OCI-LY1 (cell line): ENCODE measurements around the gene KCNJ9.

Source experiments
- EZH2 ChIP-seq: fragments of 200-600 bp; sonication (generic), shearing (Covaris generic); IDR thresholded peaks from 2 replicates; pipeline ENCODE4 v1.8.0; 2017; ENCODE audit warnings: borderline replicate concordance, mixed run types, mild to moderate bottlenecking, antibody characterized with exemption, low read length, moderate library complexity, mixed read lengths
- TF ChIP-seq, protein P1 (sequence below): fragments of 200-600 bp; sonication (generic), shearing (Covaris generic); IDR thresholded peaks from 2 replicates; pipeline ENCODE4 v1.5.1; 2017; ENCODE audit warnings: mild to moderate bottlenecking, antibody characterized with exemption, low read length, moderate library complexity, mixed read lengths

DNA sequence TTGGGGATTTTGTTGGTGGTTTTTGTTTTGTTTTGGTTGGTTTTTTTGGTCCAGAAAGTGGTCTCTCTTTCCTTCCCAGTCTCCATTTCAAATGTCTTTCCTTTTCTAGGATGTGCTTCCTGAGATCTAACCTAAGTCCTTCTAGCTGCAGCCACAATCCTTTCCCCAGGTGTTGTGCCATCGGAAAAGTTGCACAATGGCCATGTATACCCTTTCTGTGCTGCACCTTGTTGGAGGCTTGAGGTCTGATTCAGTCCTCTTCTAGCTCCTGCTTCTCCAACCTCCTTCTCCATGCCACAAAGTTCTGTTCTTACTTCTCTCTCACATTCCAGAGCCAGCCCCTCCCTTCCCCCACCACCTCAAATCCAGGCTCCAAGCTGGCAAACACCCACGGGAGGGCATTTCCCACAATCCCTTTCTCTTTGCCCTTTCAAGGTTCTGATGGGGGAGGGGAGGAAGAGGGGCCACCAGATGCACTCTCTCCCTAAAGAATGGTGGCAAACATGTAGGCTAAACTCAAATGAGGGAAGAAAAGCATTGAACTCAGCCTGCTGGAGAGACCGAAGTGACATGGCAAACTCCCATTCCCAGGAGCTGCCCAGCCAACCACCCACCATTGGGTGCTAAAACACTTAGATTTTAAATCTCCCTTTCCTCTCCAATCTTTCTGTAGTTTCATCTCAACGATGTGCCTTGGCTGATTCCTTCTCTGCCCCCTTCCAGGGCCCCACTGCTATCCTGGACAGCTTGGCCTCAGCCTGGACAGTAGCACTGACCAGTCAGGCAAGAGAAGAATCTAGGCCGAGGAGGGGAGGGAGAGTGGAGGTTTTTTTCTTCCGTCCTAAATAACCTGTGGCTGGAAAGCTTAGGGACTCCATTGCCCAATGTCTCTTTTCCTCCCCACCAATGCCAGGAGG lies 14.3 kb upstream of the KCNJ9 start:
- TF ChIP-seq, protein P1, sequence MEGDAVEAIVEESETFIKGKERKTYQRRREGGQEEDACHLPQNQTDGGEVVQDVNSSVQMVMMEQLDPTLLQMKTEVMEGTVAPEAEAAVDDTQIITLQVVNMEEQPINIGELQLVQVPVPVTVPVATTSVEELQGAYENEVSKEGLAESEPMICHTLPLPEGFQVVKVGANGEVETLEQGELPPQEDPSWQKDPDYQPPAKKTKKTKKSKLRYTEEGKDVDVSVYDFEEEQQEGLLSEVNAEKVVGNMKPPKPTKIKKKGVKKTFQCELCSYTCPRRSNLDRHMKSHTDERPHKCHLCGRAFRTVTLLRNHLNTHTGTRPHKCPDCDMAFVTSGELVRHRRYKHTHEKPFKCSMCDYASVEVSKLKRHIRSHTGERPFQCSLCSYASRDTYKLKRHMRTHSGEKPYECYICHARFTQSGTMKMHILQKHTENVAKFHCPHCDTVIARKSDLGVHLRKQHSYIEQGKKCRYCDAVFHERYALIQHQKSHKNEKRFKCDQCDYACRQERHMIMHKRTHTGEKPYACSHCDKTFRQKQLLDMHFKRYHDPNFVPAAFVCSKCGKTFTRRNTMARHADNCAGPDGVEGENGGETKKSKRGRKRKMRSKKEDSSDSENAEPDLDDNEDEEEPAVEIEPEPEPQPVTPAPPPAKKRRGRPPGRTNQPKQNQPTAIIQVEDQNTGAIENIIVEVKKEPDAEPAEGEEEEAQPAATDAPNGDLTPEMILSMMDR, result no peak
- no peak for TF ChIP-seq EZH2
